Epithelial cell of proximal tubule (primary cell): Measurements from ENCODE around the gene C19orf85. TPM values are rescaled to one million over a fixed set of nuclear protein-coding genes. Genes with fewer than 3 reads are reported as not detected.

Experiments used
- DNase-seq: peaks from one replicate; pipeline ENCODE4 v3.0.0-alpha.2; 2011; ENCODE audit warnings: low read depth
- H3K4me3 ChIP-seq: 2 replicates; pipeline ENCODE4 v1.5.1; 2011; ENCODE audit warnings: low read depth, mild to moderate bottlenecking, low read length
- CTCF ChIP-seq: conservative IDR thresholded peaks from 2 replicates; pipeline ENCODE4 v1.5.1; 2012; ENCODE audit warnings: low read depth, mild to moderate bottlenecking, low read length
- total RNA-seq: library from RNA; depleted of rRNA; stranded (reverse); fragments of >200 nt; gene quantifications from 2 replicates; pipeline ENCODE4 v1.2.3, GENCODE V29; 2015

C19orf85 gene
- total RNA-seq, 1 donor from 2014 or later = not detected

- TF ChIP-seq CTCF = no peak
- no peak for DNase-seq
- H3K4me3 ChIP-seq = no peak overlapping the region
Measured at GRCh38 chr19:55455576-55456235, 8.8 kb downstream of the C19orf85 start.

GRCh38 chr19:55454787-55455243 lies 9.7 kb downstream of the C19orf85 start:
- no peak overlapping the region for H3K4me3 ChIP-seq
- no peak for DNase-seq
- peak; percentile 79 for TF ChIP-seq CTCF

GRCh38 chr19:55453511-55454260 lies 10.9 kb downstream of the C19orf85 start:
- H3K4me3 ChIP-seq = no peak overlapping the region
- no peak for TF ChIP-seq CTCF
- DNase-seq = no peak

- TF ChIP-seq CTCF = no peak
- no peak overlapping the region for H3K4me3 ChIP-seq
- no peak for DNase-seq
Measured at GRCh38 chr19:55452749-55453346, 11.7 kb downstream of the C19orf85 start.

GRCh38 chr19:55451965-55452748 lies 12.4 kb downstream of the C19orf85 start:
- no peak overlapping the region for H3K4me3 ChIP-seq
- no peak for DNase-seq
- TF ChIP-seq CTCF = no peak

GRCh38 chr19:55451163-55451964 lies 13.2 kb downstream of the C19orf85 start:
- no peak for TF ChIP-seq CTCF
- DNase-seq = no peak
- H3K4me3 ChIP-seq = no peak overlapping the region
